Dedifferentiated amniotic fluid mesenchymal stem cell (primary cell): ENCODE results near the gene ST3GAL5.
A peak's percentile ranks its signal among the peaks of the same experiment; 100 is the strongest.
"Not testable (repeated sequence)": the region's sequence is repeated elsewhere in the genome, so short reads cannot be mapped to it uniquely, and the experiment has no call there.

Experiments
- DNase-seq: peaks from one replicate; pipeline ENCODE4 v3.0.0-alpha.2; 2016; ENCODE audit errors: extremely low spot score

Gene ST3GAL5

GRCh38 chr2:85917887-85918795 lies 29.4 kb upstream of the ST3GAL5 start:
- no peak for DNase-seq

GRCh38 chr2:85915606-85916303 lies 27.0 kb upstream of the ST3GAL5 start:
- DNase-seq, result no peak

- DNase-seq, result no peak
Observed at GRCh38 chr2:85914922-85915321, 26.1 kb upstream of the ST3GAL5 start.

- DNase-seq, result no peak
Observed at GRCh38 chr2:85913884-85914881, 25.4 kb upstream of the ST3GAL5 start.

- peak; percentile 68 for DNase-seq
Observed at GRCh38 chr2:85911814-85912692, 23.3 kb upstream of the ST3GAL5 start.

- DNase-seq, result no peak
Observed at GRCh38 chr2:85911097-85911496, 22.3 kb upstream of the ST3GAL5 start.

- no peak for DNase-seq
Observed at GRCh38 chr2:85909005-85909404, 20.2 kb upstream of the ST3GAL5 start.

- no peak for DNase-seq
Observed at GRCh38 chr2:85908506-85908905, 19.7 kb upstream of the ST3GAL5 start.

- no peak for DNase-seq
Observed at GRCh38 chr2:85907671-85908157, 18.9 kb upstream of the ST3GAL5 start.

GRCh38 chr2:85906748-85907147 lies 18.0 kb upstream of the ST3GAL5 start:
- no peak for DNase-seq

GRCh38 chr2:85905891-85906290 lies 17.1 kb upstream of the ST3GAL5 start:
- no peak for DNase-seq

- no peak for DNase-seq
Observed at GRCh38 chr2:85905187-85905666, 16.4 kb upstream of the ST3GAL5 start.

GRCh38 chr2:85903849-85904248 lies 15.1 kb upstream of the ST3GAL5 start:
- DNase-seq, result no peak

GRCh38 chr2:85902496-85902895 lies 13.7 kb upstream of the ST3GAL5 start:
- DNase-seq, result no peak

GRCh38 chr2:85901155-85901554 lies 12.4 kb upstream of the ST3GAL5 start:
- no peak for DNase-seq

GRCh38 chr2:85900366-85900765 lies 11.6 kb upstream of the ST3GAL5 start:
- no peak for DNase-seq

GRCh38 chr2:85899849-85900248 lies 11.1 kb upstream of the ST3GAL5 start:
- no peak for DNase-seq

GRCh38 chr2:85899284-85899683 lies 10.5 kb upstream of the ST3GAL5 start:
- DNase-seq, result no peak

- no peak for DNase-seq
Observed at GRCh38 chr2:85898881-85899280, 10.1 kb upstream of the ST3GAL5 start.

- DNase-seq, result not testable (repeated sequence)
Observed at GRCh38 chr2:85894554-85895278, 5.9 kb upstream of the ST3GAL5 start.
